Smooth muscle cell of the brain vasculature (primary cell): ENCODE results near the gene KLRG1.

Experiments
- DNase-seq: peaks from one replicate; pipeline ENCODE4 v3.0.0-alpha.2; 2012; ENCODE audit warnings: low read depth, low spot score

KLRG1 gene

GRCh38 chr12:9040484-9041186, 51.3 kb downstream of the KLRG1 start:
- DNase-seq, result no peak

GRCh38 chr12:9041321-9041720, 52.0 kb downstream of the KLRG1 start:
- DNase-seq, result no peak

GRCh38 chr12:9043766-9044165, 54.4 kb downstream of the KLRG1 start:
- DNase-seq, result no peak

- DNase-seq, result no peak
Observed at GRCh38 chr12:9047105-9047504, 57.8 kb downstream of the KLRG1 start.

GRCh38 chr12:9048930-9049329, 59.6 kb downstream of the KLRG1 start:
- no peak for DNase-seq

GRCh38 chr12:9049520-9050133, 60.3 kb downstream of the KLRG1 start:
- peak; percentile 20 for DNase-seq

GRCh38 chr12:9050521-9051157, 61.3 kb downstream of the KLRG1 start:
- DNase-seq, result no peak

GRCh38 chr12:9051158-9051550, 61.8 kb downstream of the KLRG1 start:
- DNase-seq, result no peak

GRCh38 chr12:9052610-9053009, 63.3 kb downstream of the KLRG1 start:
- DNase-seq, result no peak
